Non-pigmented ciliary epithelial cell (primary cell): ENCODE measurements around the gene SAMMSON.

Experiments used
- DNase-seq: peaks from one replicate; pipeline ENCODE4 v3.0.0-alpha.2; 2010; ENCODE audit warnings: low read depth

SAMMSON gene

GRCh38 chr3:70011582-70011981, 12.0 kb downstream of the SAMMSON start:
- no peak for DNase-seq

GRCh38 chr3:70020906-70021660, 21.6 kb downstream of the SAMMSON start:
- DNase-seq: no peak

DNA sequence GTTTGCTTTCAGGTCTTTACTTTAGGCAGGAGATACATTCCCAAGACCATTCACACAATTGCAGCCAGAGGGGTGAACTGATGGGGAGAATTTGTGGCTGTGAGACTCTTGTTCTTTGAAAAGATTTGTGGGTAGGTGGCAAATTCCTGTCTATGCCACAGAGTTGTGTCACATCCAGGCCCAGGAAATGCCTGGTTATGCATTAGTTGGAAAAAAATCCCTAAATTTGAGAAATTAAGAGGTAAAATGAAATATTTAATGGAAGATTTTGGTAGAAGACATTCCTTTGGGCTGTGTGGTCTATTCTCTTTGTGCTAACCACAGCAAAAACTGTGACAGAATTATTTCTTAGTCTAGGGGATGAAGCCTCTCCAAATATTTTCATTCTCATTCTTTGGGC, 28.8 kb downstream of the SAMMSON start:
- DNase-seq: no peak

- DNase-seq: no peak
Measured at GRCh38 chr3:70038693-70039092, 39.2 kb downstream of the SAMMSON start.

DNA sequence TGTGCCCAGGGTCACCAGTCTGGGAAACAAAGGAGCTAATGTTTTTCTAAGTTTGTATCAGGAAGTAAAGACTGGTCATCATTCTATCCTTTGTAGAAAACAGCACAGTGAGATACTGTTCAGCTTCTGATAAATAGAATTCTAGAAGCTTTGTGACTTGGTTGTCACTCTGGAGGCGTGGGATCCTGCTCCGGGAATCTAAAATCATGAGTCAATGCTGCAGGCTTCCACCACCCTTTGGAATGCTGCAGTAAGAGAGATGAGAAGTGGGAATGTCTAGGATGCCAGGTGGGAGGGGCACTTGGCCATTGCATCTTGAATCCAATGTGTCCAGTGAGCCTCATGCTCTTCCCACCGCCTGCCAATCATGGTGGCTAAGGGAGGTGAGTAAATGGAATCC, 40.9 kb downstream of the SAMMSON start:
- DNase-seq: no peak

- DNase-seq: no peak
Measured at GRCh38 chr3:70042641-70043040, 43.1 kb downstream of the SAMMSON start.

DNA sequence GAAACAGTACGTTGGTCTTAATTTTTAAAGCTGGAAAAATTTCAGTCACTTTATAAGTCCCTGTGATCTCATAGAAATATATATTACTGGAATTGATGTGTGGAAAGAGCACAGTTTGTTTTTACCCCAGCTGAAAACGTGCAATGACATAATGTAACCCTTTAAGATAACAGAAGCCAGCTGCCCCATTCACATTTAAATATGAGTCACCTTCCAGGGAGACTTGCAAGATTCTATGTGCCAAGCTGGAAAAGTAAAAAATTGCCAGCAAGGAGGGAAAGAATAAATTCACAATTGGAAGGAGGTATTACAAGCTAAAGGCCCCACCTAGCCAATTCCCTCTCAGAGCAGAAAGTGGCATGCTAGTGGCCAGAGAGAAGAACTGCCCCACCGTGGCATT, 50.2 kb downstream of the SAMMSON start:
- DNase-seq: peak; percentile 32

- no peak for DNase-seq
Measured at GRCh38 chr3:70053293-70053692, 53.8 kb downstream of the SAMMSON start.

GRCh38 chr3:70056081-70056480, 56.5 kb downstream of the SAMMSON start:
- DNase-seq: no peak

DNA sequence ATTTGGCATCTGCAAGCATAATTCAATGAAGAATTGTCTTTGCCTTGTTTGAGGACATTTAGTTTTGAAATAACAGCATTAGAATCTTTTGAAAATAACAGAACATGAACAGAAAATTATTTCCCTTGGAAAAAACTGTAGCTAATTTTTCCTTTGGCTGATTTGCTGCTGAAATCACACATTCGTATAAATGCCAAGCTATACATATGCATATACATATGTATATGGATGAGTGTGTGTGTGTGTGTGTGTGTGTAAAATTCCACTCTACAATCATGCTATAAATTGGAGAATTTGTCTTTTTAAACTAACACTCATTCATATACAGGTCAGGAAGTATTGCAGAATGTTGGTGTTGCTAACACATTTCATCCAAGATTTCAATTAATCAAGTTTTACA, 57.9 kb downstream of the SAMMSON start:
- no peak for DNase-seq

DNA sequence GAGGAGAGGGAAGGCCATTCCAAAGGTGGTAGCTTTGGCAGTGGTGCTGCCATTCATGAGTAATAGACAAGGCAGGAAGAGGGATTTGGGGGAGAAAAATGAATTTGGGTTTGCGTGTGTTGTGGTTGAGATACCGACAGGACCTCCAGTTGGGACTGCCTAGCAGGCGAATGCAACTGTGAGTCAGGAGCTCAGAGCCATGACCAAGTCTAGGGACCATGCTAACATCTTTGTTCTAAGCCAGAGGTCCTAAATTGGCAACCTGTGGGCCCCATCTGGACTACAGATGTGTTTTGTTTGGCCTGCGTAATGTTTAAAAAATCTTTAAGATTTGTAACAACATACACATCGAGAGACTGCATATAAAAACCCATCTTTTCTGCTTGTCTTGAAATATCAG, 61.6 kb downstream of the SAMMSON start:
- DNase-seq: no peak

GRCh38 chr3:70064194-70064779, 64.8 kb downstream of the SAMMSON start:
- peak; percentile 23 for DNase-seq

GRCh38 chr3:70065696-70066253, 66.2 kb downstream of the SAMMSON start:
- DNase-seq: no peak

DNA sequence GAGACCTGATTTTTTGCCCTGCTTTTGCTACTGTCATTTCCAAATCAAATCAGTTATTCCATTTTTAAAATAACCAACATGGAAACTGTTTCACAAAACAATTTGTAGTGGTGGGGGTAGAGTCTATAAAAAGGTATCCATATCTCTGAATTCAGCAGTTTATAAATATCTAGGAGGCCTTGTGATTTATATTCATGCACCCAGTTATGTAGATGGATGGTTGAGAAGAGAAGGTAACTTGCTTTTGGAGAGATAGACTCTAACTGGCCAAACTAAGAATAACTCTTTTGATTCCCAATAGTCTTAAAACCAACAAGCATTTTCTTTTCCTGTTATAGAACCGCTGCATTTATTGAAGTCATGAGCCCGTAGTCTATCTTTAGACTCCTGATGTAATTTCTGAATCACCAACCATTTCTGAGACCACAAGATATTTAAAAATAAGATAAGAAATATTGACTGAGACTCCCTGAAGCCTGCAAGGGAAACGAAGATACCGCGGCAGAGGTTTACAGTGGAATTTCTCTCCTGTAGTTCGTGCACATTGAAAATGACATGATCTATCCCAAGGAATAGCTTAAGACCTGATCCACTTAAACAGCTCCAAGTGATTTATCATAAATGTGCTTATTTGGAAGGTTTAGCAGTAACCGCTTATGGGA, 68.5 kb downstream of the SAMMSON start:
- DNase-seq: peak; percentile 48

DNA sequence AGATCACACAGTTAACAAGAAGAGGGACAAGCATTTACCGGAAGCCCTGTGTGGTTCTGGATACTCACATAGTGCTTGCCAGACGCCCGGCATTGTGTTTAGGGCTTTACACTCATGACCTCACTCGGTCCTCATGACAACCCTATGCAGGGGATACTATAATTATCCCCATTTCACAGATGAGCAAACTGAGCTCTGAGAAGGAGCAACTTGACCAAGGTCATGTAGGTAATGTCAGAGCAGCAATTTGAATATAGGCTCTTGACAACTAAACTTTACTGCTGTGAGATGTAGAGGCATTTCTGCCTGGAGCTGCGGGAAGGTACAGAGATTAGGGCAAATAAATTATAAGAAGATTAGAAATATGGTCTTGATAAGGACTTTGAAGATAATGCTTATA, 70.0 kb downstream of the SAMMSON start:
- DNase-seq: no peak

DNA sequence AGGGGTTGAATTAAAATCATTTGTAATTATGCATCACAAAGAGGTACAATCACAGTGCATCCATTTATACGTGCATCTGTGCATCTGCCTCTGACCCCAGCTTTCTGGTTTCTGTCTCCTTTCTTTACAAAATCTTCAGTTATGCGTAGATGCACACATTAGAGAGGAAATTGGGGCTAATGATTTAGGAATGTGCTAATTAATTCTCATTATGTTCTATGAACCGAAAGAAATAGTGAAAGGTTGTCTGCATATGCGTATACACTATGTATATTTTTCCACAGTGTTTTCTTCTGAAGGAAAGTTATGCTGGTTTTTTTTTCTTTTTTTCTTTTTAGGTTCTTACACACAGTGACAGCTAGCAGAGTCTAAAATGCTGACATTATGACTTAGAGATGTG, 71.6 kb downstream of the SAMMSON start:
- DNase-seq: no peak

- DNase-seq: no peak
Measured at GRCh38 chr3:70072180-70072579, 72.6 kb downstream of the SAMMSON start.

- no peak for DNase-seq
Measured at GRCh38 chr3:70072754-70073153, 73.2 kb downstream of the SAMMSON start.

GRCh38 chr3:70075101-70075500, 75.6 kb downstream of the SAMMSON start:
- no peak for DNase-seq

DNA sequence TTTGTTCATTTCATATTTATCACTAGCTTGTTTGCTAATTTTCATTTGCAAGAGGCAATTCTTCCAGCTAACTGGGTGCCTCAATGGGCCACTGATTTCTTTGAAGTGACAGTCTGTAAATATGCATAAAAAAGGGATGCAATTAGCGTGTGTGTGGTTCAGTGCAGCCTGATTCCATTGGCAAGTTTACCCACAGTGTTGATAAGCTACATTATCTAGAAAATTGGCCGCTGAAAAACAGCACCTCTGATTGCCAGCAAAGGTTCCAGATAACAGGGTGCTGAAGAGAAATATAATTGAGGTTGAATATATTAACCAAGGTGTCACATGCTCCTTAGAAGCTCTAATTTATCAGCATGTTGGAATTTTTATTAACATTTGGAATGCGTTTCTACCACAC, 76.9 kb downstream of the SAMMSON start:
- DNase-seq: no peak

DNA sequence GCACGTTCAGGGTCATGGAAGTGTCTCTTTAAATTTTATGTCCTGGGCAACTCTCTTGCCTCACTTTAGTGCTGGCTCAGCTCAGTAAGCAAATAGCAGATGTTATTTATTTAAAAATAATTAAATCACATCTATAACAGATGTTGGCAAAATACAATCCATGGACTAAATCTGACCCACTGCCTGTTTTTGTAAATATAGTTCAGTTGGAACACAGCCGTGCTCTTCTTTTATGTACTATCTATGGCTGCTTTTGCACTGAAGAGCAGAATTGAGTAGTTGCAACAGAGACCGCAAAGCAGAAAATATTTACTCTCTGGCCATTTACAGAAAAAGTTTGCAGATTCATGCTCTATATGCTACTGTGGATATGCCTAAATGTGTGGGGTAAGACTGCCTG, 79.2 kb downstream of the SAMMSON start:
- DNase-seq: no peak

DNA sequence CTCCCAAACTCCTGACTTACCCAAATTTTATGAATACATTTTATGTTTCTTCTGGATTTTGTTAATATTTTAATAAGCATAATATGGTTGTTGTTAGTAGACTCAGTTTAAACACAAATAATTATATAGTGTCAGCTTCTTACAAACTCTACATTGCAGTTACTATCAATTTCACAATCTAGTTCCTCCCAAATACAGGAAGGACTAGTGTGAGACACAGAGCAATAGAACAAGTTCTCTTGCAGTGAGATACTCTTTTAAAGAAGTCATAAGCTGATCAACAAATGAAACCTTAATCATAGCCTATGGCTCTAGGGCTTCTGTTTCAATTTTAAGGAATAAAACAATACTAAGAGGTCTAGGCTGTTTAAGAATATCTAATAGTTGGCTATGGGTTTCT, 86.1 kb downstream of the SAMMSON start:
- DNase-seq: no peak

GRCh38 chr3:70086336-70086735, 86.8 kb downstream of the SAMMSON start:
- no peak for DNase-seq
